Lower lobe of right lung (tissue), 2 donors: ENCODE measurements around the gene EXD3. TPM values are rescaled to one million over a fixed set of nuclear protein-coding genes. Genes with fewer than 3 reads are reported as not detected.

Source experiments
- ATAC-seq, 2 donors: fragments of 200-7000 bp; cut with Tn5 transposase; one replicate each; pipeline ENCODE4 v1.9.1; 2020 to 2022; ENCODE audit warnings: mild to moderate bottlenecking in 2 of 2, moderate library complexity in 2 of 2
- DNase-seq: peaks from one replicate; pipeline ENCODE4 v3.0.0-alpha.2; 2020
- H3K27ac ChIP-seq: fragments of 200-600 bp; one replicate; pipeline ENCODE4 v1.8.0; 2022
- H3K27me3 ChIP-seq: fragments of 200-600 bp; one replicate; pipeline ENCODE4 v1.8.0; 2022; ENCODE audit warnings: low read depth
- H3K36me3 ChIP-seq: fragments of 200-600 bp; one replicate; pipeline ENCODE4 v1.8.0; 2022; ENCODE audit warnings: mild to moderate bottlenecking
- H3K4me1 ChIP-seq: fragments of 200-600 bp; one replicate; pipeline ENCODE4 v1.8.0; 2022
- H3K4me3 ChIP-seq: fragments of 200-600 bp; one replicate; pipeline ENCODE4 v1.8.0; 2022; ENCODE audit warnings: mild to moderate bottlenecking
- H3K9me3 ChIP-seq: fragments of 200-600 bp; one replicate; pipeline ENCODE4 v1.8.0; 2022
- intact Hi-C: fragments of 100-400 bp; cut with DNase I; formaldehyde crosslinking; loops from one replicate; pipeline ENCODE4 v1.11.0; 2022
- total RNA-seq: library from RNA; stranded (reverse); fragmentation: NEBNext Ultra II Directional; extraction: Animal tissue kit (Norgen Biotek cat#: 25700); gene quantifications from one replicate; pipeline ENCODE4 v1.2.1, GENCODE V29; 2021
- TF ChIP-seq, protein P1 (sequence below): fragments of 200-600 bp; IDR thresholded peaks from one replicate; pipeline ENCODE4 v1.8.0; 2022; ENCODE audit warnings: antibody characterized with exemption, mild to moderate bottlenecking
- donor health status: DM: no; HTN: yes; CAD: no; lungs with severe emphysema.

EXD3 gene
- total RNA-seq, 1 donor from 2014 or later, result 25.2 TPM

DNA sequence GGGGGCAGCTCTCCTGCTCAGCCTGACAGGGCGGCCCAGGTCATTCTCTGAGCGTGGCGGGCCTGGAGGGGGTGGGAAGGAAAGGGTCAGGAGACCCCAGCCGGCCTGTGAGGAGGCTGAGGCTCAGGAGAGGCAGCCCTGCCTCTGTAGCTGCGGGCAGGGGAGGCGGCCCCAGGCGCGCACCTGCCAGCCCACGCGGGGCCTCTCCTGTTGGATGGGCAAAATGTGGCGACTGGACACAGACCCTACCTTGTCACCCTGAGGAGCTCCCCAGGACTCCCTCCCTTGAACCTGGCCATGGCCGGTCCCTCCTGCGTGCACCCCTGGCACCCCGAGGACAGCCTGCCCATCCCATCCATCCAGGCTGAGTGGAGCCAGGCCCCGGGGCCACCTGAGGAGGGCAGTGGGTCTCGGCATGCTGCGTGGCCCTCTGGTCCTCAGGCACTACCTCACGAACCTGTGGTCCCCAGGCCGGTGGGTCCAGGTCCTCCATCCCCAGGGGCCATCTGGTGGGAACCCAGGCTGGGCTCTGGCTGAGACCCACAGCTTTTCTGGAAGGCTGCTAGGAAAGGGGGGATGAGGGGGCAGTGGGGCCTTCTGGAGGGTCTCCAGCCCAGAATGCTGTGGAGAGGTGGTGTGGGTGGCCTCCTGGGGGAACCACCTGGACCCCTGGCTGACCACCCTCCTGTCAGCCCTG lies 105.8 kb downstream of the EXD3 start:
- TF ChIP-seq, protein P1, sequence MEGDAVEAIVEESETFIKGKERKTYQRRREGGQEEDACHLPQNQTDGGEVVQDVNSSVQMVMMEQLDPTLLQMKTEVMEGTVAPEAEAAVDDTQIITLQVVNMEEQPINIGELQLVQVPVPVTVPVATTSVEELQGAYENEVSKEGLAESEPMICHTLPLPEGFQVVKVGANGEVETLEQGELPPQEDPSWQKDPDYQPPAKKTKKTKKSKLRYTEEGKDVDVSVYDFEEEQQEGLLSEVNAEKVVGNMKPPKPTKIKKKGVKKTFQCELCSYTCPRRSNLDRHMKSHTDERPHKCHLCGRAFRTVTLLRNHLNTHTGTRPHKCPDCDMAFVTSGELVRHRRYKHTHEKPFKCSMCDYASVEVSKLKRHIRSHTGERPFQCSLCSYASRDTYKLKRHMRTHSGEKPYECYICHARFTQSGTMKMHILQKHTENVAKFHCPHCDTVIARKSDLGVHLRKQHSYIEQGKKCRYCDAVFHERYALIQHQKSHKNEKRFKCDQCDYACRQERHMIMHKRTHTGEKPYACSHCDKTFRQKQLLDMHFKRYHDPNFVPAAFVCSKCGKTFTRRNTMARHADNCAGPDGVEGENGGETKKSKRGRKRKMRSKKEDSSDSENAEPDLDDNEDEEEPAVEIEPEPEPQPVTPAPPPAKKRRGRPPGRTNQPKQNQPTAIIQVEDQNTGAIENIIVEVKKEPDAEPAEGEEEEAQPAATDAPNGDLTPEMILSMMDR, result no peak

GRCh38 chr9:137316012-137316981 lies 106.7 kb downstream of the EXD3 start:
- Histone ChIP-seq H3K27me3 (peaks cover 23% of the 10 kb centered on the region), H3K36me3 (no peaks in the 10 kb centered on the region), H3K4me3 (peak overlapping the region; percentile 47), H3K9me3 (no peaks in the 10 kb centered on the region), H3K27ac (no peak overlapping the region), H3K4me1 (peaks cover 38% of the 10 kb centered on the region)
- TF ChIP-seq, protein P1, result no peak
- intact Hi-C loops, result no loop called here
- DNase-seq (no peak), ATAC-seq (peak in 1 of 2 donors; percentile 30)

More for the DNA sequence above, 105.8 kb downstream of the EXD3 start:
- Histone ChIP-seq H3K9me3 (no peaks in the 10 kb centered on the region), H3K4me3 (no peak overlapping the region), H3K36me3 (no peaks in the 10 kb centered on the region), H3K27ac (no peak overlapping the region), H3K27me3 (peaks cover 23% of the 10 kb centered on the region), H3K4me1 (peaks cover 44% of the 10 kb centered on the region)
- intact Hi-C loops, result no loop called here
- DNase-seq (no peak), ATAC-seq (no peak)

GRCh38 chr9:137315581-137316011 lies 107.4 kb downstream of the EXD3 start:
- no peaks in the 10 kb centered on the region for H3K36me3 ChIP-seq
- DNase-seq (no peak), ATAC-seq (no peak)
- intact Hi-C loops, result no loop called here
- peaks cover 23% of the 10 kb centered on the region for H3K27me3 ChIP-seq
- H3K4me3 ChIP-seq, result no peak overlapping the region
- H3K9me3 ChIP-seq, result no peaks in the 10 kb centered on the region
- TF ChIP-seq, protein P1, result no peak
- no peak overlapping the region for H3K27ac ChIP-seq
- peaks cover 31% of the 10 kb centered on the region for H3K4me1 ChIP-seq

DNA sequence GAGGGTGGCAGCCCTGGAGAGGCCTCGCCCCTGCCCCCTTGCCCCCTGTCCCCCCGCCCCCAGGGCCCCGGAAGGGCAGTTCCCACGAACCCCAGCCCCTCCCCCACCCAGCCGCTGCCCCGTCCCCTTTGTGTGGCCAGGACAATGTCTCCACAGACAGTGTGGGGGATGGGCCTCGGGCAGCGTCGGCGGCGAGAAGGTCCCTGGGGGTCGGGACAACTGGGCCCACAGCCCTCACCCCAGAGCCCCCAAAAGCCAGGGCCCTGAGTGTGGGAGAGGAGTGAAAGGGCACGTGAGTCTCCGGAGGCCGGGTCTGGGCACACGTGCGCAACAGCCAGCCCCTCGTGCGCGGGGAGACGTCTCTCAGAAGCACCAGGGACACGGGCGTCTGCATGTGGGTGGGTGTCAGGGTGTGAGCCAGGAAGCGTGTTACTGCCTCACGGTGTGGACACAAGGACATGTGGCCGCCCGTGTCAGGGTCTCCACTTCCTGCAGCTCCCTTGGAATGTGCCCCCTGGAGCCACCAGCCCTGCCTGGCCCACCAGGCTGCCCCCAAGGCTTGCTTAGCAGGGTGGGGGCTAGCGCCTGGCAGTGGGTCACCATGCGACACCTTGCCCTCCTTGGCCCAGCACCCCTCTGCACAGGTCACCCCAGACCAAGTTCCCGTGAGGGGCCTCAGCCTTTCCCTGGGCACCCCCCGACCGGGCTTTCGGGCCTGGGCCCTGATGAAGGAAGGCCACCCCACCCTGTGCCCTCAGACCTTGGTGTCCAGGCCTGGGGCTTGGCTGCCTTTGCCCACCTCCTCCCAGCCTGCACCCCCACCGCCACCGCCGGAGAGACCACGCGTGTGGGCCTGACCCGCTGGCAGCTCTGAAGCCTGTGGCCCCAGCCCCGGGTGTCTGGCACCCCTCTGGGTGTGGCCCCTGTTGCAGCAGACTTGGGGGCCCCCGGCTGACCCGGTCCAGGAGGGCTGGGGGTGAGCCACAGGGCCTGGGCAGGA lies 108.1 kb downstream of the EXD3 start:
- no peak overlapping the region for H3K4me3 ChIP-seq
- H3K4me1 ChIP-seq, result peaks cover 24% of the 10 kb centered on the region
- DNase-seq (no peak), ATAC-seq (no peak)
- no peak overlapping the region for H3K27ac ChIP-seq
- peaks cover 23% of the 10 kb centered on the region for H3K27me3 ChIP-seq
- H3K36me3 ChIP-seq, result no peaks in the 10 kb centered on the region
- intact Hi-C loops, result no loop called here
- no peaks in the 10 kb centered on the region for H3K9me3 ChIP-seq
- TF ChIP-seq, protein P1, result no peak
